HG03103 (cell line): Measurements from ENCODE around the gene SLC4A2.

Experiments
- ATAC-seq: cut with Tn5 transposase; IDR thresholded peaks from one replicate; pipeline ENCODE4 v1.9.1; 2021; ENCODE audit warnings: low read depth; ENCODE audit not compliant: unreplicated experiment

SLC4A2 gene

GRCh38 chr7:151114151-151115090 is 55.0 kb downstream of the SLC4A2 start:
- no peak for ATAC-seq

DNA sequence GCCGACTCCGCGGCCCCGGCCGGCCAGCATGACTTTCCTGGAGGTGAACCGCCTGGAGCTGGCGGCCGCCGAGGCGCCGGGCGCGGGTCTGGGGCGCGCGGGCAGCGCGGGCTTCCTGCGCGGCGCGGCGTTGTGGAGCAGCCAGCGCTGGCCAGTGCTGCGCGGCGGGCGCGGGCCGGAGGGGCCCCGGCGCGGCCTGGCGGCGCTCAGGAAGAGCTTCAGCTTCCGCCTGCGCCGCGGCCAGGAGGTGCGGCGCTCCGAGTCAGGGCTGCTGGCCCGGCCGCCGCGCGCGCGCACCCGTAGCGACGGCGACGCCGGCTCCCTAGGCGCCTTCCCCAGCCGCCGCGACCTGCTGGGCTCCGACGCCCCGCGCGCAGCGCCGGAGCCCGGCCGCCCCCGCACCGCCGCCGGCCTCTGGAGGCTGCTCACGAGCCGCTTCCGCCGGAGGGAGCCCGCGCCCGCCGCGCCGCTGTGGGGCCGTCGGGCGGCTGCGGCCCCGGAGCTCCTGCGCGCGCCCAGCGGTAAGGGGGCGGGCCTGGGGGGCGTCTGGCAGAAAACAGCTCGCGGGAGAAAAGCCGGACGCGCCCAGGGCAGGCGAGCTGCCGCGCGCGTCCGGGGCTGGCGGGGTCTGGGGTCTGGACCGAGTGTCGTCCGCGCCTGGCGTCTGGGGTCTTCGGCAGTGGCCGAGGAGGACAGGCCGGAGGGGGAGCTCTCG is 55.9 kb downstream of the SLC4A2 start:
- ATAC-seq: no peak

GRCh38 chr7:151115836-151116418 is 56.5 kb downstream of the SLC4A2 start:
- ATAC-seq: no peak

DNA sequence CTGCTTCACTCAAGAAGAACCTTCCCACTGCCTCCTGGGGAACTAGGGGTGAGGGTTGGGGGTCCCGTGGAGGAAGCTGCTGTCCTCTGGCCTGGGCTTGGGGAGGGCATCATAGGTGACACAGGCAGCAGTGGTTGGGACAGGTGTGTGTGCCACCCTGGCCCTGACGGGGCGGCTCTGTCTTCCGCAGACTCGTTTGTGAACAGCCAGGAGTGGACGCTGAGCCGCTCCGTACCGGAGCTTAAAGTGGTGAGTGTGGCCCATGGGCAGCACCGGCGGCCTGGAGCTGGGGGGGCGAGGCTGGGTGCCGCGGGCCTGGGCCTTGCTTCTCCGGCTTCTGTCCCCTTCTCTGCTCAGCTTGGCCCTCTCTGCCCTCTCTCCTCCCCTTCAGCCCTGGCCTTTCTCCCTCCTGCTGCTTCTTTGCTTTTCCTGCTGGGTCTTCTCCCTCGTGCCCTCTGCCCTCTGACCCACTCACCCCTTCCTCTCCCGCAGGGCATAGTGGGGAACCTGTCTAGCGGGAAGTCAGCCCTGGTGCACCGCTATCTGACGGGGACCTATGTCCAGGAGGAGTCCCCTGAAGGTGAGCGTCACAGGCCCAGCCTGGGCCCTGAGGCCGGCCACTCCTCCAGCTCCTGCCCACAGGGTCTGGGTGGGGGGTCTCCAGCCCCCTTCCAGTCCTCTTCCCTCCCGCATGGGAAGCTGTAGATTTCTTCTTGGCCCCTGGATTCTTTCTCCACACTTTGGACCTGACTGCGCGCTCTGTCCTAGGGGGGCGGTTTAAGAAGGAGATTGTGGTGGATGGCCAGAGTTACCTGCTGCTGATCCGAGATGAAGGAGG is 57.4 kb downstream of the SLC4A2 start:
- no peak for ATAC-seq

- ATAC-seq: no peak
Observed at GRCh38 chr7:151117565-151117964, 58.2 kb downstream of the SLC4A2 start.

GRCh38 chr7:151118108-151119054 is 59.0 kb downstream of the SLC4A2 start:
- ATAC-seq: no peak

DNA sequence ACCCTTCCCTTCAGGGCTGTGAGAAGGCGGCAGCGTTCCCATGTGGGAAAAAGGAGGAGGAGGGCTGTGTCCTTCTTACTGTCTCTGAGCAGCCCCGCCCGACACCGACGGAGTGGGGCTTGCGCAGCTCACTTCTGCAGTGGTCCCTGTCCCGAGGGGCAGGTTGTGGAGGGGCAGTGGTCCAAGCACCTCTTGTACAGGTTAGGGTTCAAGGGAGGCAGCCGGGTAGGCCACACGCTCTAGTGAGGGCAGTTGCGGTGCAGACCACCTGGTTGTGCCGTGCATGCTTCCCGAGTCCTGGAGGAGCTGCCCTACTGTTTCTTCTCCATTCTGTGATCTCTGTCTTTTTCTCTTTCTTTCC is 59.6 kb downstream of the SLC4A2 start:
- no peak for ATAC-seq

DNA sequence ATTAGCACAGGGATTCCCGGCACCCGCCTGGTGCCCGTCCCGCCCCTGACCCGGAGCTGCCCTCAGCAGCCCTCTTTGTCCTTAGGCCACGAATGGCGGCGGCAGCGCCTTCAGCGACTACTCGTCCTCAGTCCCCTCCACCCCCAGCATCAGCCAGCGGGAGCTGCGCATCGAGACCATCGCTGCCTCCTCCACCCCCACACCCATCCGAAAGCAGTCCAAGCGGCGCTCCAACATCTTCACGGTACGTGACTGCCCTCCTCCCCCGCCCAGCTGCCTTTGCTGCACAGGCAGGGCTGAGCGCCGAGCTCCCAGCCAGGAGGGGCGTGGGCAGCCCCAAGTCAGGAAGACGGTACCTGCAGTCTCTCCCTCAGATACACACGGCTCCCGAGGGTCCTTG is 60.5 kb downstream of the SLC4A2 start:
- ATAC-seq: no peak

DNA sequence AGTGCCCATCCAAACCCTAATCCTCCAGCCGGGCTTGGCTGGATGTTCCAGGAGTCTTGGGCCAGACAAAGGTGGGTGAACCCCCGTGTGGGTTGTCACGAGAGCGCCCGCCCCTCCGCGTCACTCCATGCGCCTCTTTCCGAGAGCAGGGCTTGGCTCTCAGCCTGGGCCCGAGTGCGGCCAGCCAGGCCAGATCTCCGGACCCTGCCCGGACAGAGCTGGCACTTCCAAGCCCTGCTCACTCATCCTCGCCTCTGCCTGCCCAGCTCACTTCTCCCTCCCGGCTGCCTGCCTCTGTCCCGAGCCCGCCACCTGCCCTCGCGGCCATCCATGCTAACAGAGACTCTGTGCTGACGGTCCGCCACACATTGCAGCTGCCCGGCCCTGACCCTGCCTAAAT is 61.5 kb downstream of the SLC4A2 start:
- ATAC-seq: no peak

- ATAC-seq: no peak
Observed at GRCh38 chr7:151121380-151122170, 62.2 kb downstream of the SLC4A2 start.

- ATAC-seq: no peak
Observed at GRCh38 chr7:151122276-151122675, 62.9 kb downstream of the SLC4A2 start.

DNA sequence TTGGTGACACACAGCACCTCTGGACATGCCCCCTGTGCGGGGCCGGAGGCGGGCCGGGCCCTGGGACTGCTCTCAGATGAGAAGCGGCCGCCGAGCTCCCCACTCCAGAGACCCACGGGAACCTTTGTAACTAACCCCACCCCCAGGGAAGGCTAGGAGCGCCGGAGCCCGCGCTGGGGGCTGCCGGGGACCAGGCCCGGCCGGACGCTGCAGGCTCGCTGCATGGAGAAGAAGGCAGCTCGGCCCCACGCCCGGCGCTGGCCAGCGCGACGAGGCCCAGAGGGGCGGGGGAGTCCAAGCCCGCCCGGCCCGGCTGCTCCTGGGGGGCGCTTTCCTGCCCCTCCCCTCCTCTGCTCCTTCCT is 63.4 kb downstream of the SLC4A2 start:
- no peak for ATAC-seq

- ATAC-seq: no peak
Observed at GRCh38 chr7:151123158-151123821, 63.9 kb downstream of the SLC4A2 start.

GRCh38 chr7:151123822-151124464 is 64.6 kb downstream of the SLC4A2 start:
- ATAC-seq: peak; percentile 69

GRCh38 chr7:151124481-151124880 is 65.1 kb downstream of the SLC4A2 start:
- no peak for ATAC-seq

GRCh38 chr7:151124899-151125399 is 65.6 kb downstream of the SLC4A2 start:
- ATAC-seq: no peak

GRCh38 chr7:151125470-151125845 is 66.1 kb downstream of the SLC4A2 start:
- no peak for ATAC-seq
